Measurements from ENCODE around the gene TMEM53.
"Not testable (repeated sequence)": the region's sequence is repeated elsewhere in the genome, so short reads cannot be mapped to it uniquely, and the experiment has no call there.

TMEM53 gene

DNA sequence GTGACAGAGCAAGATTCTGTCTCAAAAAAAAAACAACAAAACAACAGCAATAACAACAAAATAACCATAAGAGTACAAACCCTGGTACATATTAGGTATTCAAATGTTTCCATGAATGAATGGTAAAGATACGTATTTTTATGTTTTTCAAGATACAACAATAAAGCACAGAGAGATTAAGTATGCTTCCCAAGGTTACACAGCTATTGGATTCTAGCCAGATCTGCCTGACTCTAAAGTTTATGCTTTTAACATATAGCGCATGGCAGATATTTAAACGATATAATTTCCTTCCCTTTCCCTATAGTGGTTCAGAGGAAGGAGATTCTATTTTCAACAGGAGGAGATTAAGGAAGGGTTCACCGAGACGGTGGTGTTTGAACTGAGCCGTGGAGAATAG, 31.2 kb upstream of the TMEM53 start:
- H3K36me3 ChIP-seq (ENCODE audit: insufficient read depth, low read length): no peaks in the 10 kb centered on the region
- H3K4me2 ChIP-seq (ENCODE audit: insufficient read depth, low read length): no peak overlapping the region
- H3K9me3 ChIP-seq (ENCODE audit: insufficient read depth, low read length, severe bottlenecking): no peaks in the 10 kb centered on the region
- TF ChIP-seq, protein P1, sequence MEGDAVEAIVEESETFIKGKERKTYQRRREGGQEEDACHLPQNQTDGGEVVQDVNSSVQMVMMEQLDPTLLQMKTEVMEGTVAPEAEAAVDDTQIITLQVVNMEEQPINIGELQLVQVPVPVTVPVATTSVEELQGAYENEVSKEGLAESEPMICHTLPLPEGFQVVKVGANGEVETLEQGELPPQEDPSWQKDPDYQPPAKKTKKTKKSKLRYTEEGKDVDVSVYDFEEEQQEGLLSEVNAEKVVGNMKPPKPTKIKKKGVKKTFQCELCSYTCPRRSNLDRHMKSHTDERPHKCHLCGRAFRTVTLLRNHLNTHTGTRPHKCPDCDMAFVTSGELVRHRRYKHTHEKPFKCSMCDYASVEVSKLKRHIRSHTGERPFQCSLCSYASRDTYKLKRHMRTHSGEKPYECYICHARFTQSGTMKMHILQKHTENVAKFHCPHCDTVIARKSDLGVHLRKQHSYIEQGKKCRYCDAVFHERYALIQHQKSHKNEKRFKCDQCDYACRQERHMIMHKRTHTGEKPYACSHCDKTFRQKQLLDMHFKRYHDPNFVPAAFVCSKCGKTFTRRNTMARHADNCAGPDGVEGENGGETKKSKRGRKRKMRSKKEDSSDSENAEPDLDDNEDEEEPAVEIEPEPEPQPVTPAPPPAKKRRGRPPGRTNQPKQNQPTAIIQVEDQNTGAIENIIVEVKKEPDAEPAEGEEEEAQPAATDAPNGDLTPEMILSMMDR (IDR thresholded peaks at IDR 0.05; ENCODE audit: borderline replicate concordance, extremely low read depth, low read length, poor library complexity, severe bottlenecking): no peak
- TF ChIP-seq EZH2 (IDR thresholded peaks at IDR 0.05; ENCODE audit: borderline replicate concordance, low read depth, low read length, severe bottlenecking): no peak
- ATAC-seq (ENCODE audit: insufficient read depth, low read depth) (no peak), DNase-seq (no peak)
- H3K4me3 ChIP-seq (ENCODE audit: low read depth in 1 of 2, low read length in 2 of 2): no peak overlapping the region
- H2AFZ ChIP-seq (ENCODE audit: low read depth, low read length): no peak overlapping the region
- no peaks in the 10 kb centered on the region for H4K20me1 ChIP-seq (ENCODE audit: insufficient read depth, low read length)
- H3K79me2 ChIP-seq (ENCODE audit: insufficient read depth, low read length): no peaks in the 10 kb centered on the region
- no peak overlapping the region for H3K27ac ChIP-seq (ENCODE audit: low read length)
- no peak overlapping the region for H3K9ac ChIP-seq (ENCODE audit: low read depth, low read length)
- H3K27me3 ChIP-seq (ENCODE audit: insufficient read depth, low read length, poor library complexity): no peaks in the 10 kb centered on the region
- H3K4me1 ChIP-seq (ENCODE audit: insufficient read depth, low read length): peaks cover 4% of the 10 kb centered on the region; the same call in 1 of the 2 replicates

DNA sequence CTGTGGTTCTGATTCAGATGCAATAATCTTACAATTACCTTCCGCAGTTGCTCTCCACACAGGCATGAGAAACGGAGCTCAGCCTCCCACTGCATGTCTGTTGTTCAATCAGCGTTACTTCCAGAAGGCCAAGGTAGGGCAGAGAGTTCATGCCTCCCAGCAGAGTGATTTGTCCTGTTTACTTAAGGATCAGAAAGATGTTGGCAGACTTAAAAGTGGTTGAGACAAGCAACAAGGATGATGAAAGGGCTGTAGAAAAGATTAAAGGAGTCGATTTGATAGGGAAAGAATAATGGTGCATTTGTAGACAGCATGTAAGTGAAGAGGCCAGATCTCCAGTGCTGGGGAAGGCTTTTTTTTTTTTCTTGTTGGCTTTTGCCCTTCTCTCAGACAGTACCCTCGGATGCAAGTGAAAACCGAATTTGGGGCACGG, 26.9 kb upstream of the TMEM53 start:
- TF ChIP-seq EZH2 (IDR thresholded peaks at IDR 0.05; ENCODE audit: borderline replicate concordance, low read depth, low read length, severe bottlenecking): no peak
- TF ChIP-seq, protein P1 (IDR thresholded peaks at IDR 0.05; ENCODE audit: borderline replicate concordance, extremely low read depth, low read length, poor library complexity, severe bottlenecking): no peak
- H3K4me3 ChIP-seq (ENCODE audit: low read depth in 1 of 2, low read length in 2 of 2): no peak overlapping the region
- no peaks in the 10 kb centered on the region for H3K4me1 ChIP-seq (ENCODE audit: insufficient read depth, low read length)
- no peaks in the 10 kb centered on the region for H3K9me3 ChIP-seq (ENCODE audit: insufficient read depth, low read length, severe bottlenecking)
- no peaks in the 10 kb centered on the region for H4K20me1 ChIP-seq (ENCODE audit: insufficient read depth, low read length)
- peaks cover 9% of the 10 kb centered on the region for H3K27me3 ChIP-seq (ENCODE audit: insufficient read depth, low read length, poor library complexity)
- no peaks in the 10 kb centered on the region for H3K79me2 ChIP-seq (ENCODE audit: insufficient read depth, low read length)
- H3K27ac ChIP-seq (ENCODE audit: low read length): no peak overlapping the region
- no peak overlapping the region for H3K4me2 ChIP-seq (ENCODE audit: insufficient read depth, low read length)
- H3K9ac ChIP-seq (ENCODE audit: low read depth, low read length): no peak overlapping the region
- no peak overlapping the region for H2AFZ ChIP-seq (ENCODE audit: low read depth, low read length)
- no peak for ATAC-seq (ENCODE audit: insufficient read depth, low read depth)
- no peaks in the 10 kb centered on the region for H3K36me3 ChIP-seq (ENCODE audit: insufficient read depth, low read length)
- DNase-seq: no peak

DNA sequence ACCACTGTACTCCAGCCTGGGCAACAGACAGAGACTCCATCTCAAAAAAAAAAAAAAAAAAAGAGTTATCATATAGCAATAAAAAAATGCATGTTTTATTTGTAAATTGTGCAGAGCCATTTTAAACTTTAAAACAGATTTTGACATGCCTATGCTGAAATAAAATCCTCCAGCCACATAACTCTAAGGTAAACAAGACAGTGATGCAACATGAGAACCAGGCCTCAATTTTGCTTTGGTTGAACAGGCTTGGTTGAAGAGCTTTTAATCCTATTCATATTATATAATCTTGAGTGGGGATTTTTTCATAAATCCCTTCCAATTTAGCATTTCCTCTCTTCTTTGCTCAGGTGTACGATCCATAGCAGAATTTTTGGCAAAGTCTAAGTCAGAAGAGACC, 26.3 kb upstream of the TMEM53 start:
- no peaks in the 10 kb centered on the region for H3K4me1 ChIP-seq (ENCODE audit: insufficient read depth, low read length)
- H3K27me3 ChIP-seq (ENCODE audit: insufficient read depth, low read length, poor library complexity): peaks cover 9% of the 10 kb centered on the region
- H2AFZ ChIP-seq (ENCODE audit: low read depth, low read length): no peak overlapping the region
- H3K9me3 ChIP-seq (ENCODE audit: insufficient read depth, low read length, severe bottlenecking): no peaks in the 10 kb centered on the region
- H3K79me2 ChIP-seq (ENCODE audit: insufficient read depth, low read length): no peaks in the 10 kb centered on the region
- no peaks in the 10 kb centered on the region for H3K36me3 ChIP-seq (ENCODE audit: insufficient read depth, low read length)
- no peak overlapping the region for H3K9ac ChIP-seq (ENCODE audit: low read depth, low read length)
- H4K20me1 ChIP-seq (ENCODE audit: insufficient read depth, low read length): no peaks in the 10 kb centered on the region
- no peak overlapping the region for H3K27ac ChIP-seq (ENCODE audit: low read length)
- DNase-seq (no peak), ATAC-seq (ENCODE audit: insufficient read depth, low read depth) (no peak)
- no peak for TF ChIP-seq EZH2 (IDR thresholded peaks at IDR 0.05; ENCODE audit: borderline replicate concordance, low read depth, low read length, severe bottlenecking)
- TF ChIP-seq, protein P1 (IDR thresholded peaks at IDR 0.05; ENCODE audit: borderline replicate concordance, extremely low read depth, low read length, poor library complexity, severe bottlenecking): no peak
- H3K4me3 ChIP-seq (ENCODE audit: low read depth in 1 of 2, low read length in 2 of 2): no peak overlapping the region
- H3K4me2 ChIP-seq (ENCODE audit: insufficient read depth, low read length): no peak overlapping the region

DNA sequence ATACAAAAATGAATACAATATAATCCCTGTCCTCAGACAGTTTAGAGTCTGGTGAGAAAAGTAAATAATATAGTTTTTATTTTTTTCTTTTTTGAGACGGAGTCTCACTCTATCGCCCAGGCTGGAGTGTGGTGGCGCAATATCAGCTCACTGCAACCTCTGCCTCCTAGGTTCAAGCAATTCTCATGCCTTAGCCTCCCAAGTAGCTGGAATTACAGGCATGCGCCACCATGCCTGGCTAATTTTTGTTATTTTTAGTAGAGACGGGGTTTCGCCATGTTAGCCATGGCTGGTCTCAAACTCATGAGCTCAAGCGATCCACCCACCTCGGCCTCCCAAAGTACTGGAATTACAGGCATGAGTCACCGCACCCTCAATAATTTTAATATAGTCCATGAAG, 25.1 kb upstream of the TMEM53 start:
- not testable (repeated sequence) for H3K9me3 ChIP-seq (ENCODE audit: insufficient read depth, low read length, severe bottlenecking); H3K4me2 ChIP-seq (ENCODE audit: insufficient read depth, low read length); H3K27me3 ChIP-seq (ENCODE audit: insufficient read depth, low read length, poor library complexity); H3K9ac ChIP-seq (ENCODE audit: low read depth, low read length); H3K36me3 ChIP-seq (ENCODE audit: insufficient read depth, low read length); H3K4me3 ChIP-seq (ENCODE audit: low read depth in 1 of 2, low read length in 2 of 2); H3K4me1 ChIP-seq (ENCODE audit: insufficient read depth, low read length); H2AFZ ChIP-seq (ENCODE audit: low read depth, low read length); H3K27ac ChIP-seq (ENCODE audit: low read length); H4K20me1 ChIP-seq (ENCODE audit: insufficient read depth, low read length); H3K79me2 ChIP-seq (ENCODE audit: insufficient read depth, low read length); DNase-seq; ATAC-seq (ENCODE audit: insufficient read depth, low read depth)

Data from DND-41 (cell line).